ENCODE data around the gene ORC4.

DNA sequence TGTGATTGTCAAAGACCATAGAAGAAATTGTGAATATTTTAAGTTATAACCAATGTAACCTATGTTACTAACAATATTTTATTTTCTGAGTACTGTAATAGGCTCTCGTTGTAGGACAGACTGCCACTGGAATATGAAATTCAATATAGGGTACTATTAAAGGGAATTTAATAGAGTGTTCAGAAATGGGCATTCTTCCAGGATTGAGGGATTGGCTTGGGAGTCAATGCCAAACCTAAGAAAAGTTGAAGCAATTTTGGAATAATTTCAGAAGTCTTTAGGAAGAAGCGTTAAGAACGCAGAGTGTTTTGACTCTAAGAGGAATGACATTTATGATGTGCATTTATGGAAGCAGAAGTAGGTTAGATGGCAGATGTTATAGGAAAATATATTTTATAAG lies 96.7 kb downstream of the ORC4 start:
- TF ChIP-seq, protein P1, sequence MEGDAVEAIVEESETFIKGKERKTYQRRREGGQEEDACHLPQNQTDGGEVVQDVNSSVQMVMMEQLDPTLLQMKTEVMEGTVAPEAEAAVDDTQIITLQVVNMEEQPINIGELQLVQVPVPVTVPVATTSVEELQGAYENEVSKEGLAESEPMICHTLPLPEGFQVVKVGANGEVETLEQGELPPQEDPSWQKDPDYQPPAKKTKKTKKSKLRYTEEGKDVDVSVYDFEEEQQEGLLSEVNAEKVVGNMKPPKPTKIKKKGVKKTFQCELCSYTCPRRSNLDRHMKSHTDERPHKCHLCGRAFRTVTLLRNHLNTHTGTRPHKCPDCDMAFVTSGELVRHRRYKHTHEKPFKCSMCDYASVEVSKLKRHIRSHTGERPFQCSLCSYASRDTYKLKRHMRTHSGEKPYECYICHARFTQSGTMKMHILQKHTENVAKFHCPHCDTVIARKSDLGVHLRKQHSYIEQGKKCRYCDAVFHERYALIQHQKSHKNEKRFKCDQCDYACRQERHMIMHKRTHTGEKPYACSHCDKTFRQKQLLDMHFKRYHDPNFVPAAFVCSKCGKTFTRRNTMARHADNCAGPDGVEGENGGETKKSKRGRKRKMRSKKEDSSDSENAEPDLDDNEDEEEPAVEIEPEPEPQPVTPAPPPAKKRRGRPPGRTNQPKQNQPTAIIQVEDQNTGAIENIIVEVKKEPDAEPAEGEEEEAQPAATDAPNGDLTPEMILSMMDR (IDR thresholded peaks at IDR 0.05; ENCODE audit: poor library complexity, severe bottlenecking): no peak
- TF ChIP-seq EP300 (conservative IDR thresholded peaks at IDR 0.05; ENCODE audit: poor library complexity, severe bottlenecking): no peak
- no peak for TF ChIP-seq SMC3 (conservative IDR thresholded peaks at IDR 0.05; ENCODE audit: poor library complexity)
- TF ChIP-seq, protein P2, sequence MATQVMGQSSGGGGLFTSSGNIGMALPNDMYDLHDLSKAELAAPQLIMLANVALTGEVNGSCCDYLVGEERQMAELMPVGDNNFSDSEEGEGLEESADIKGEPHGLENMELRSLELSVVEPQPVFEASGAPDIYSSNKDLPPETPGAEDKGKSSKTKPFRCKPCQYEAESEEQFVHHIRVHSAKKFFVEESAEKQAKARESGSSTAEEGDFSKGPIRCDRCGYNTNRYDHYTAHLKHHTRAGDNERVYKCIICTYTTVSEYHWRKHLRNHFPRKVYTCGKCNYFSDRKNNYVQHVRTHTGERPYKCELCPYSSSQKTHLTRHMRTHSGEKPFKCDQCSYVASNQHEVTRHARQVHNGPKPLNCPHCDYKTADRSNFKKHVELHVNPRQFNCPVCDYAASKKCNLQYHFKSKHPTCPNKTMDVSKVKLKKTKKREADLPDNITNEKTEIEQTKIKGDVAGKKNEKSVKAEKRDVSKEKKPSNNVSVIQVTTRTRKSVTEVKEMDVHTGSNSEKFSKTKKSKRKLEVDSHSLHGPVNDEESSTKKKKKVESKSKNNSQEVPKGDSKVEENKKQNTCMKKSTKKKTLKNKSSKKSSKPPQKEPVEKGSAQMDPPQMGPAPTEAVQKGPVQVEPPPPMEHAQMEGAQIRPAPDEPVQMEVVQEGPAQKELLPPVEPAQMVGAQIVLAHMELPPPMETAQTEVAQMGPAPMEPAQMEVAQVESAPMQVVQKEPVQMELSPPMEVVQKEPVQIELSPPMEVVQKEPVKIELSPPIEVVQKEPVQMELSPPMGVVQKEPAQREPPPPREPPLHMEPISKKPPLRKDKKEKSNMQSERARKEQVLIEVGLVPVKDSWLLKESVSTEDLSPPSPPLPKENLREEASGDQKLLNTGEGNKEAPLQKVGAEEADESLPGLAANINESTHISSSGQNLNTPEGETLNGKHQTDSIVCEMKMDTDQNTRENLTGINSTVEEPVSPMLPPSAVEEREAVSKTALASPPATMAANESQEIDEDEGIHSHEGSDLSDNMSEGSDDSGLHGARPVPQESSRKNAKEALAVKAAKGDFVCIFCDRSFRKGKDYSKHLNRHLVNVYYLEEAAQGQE (IDR thresholded peaks at IDR 0.05; ENCODE audit: borderline replicate concordance): no peak
- TF ChIP-seq TAF1 (IDR thresholded peaks at IDR 0.05; ENCODE audit: low read depth): no peak
- TF ChIP-seq EZH2 (IDR thresholded peaks at IDR 0.05; ENCODE audit: borderline replicate concordance, insufficient read depth, low read length, poor library complexity, severe bottlenecking): no peak
- TF ChIP-seq POLR2AphosphoS5 (IDR thresholded peaks at IDR 0.05): no peak
- no peak for TF ChIP-seq RAD21 (conservative IDR thresholded peaks at IDR 0.05)
- TF ChIP-seq MXI1 (conservative IDR thresholded peaks at IDR 0.05; ENCODE audit: poor library complexity, severe bottlenecking): no peak
